ENCODE measurements around the gene TEAD1.

TEAD1 gene

GRCh38 chr11:12962306-12962705 is 288.1 kb downstream of the TEAD1 start:
- DNase-seq: no peak

GRCh38 chr11:12963051-12963450 is 288.8 kb downstream of the TEAD1 start:
- no peak for DNase-seq

- DNase-seq: peak; percentile 59
Measured at GRCh38 chr11:12963792-12964536, 289.7 kb downstream of the TEAD1 start.

GRCh38 chr11:12964650-12965049 is 290.4 kb downstream of the TEAD1 start:
- no peak for DNase-seq

- DNase-seq: no peak
Measured at GRCh38 chr11:12966002-12966401, 291.8 kb downstream of the TEAD1 start.

- DNase-seq: no peak
Measured at GRCh38 chr11:12968101-12968500, 293.9 kb downstream of the TEAD1 start.

- DNase-seq: no peak
Measured at GRCh38 chr11:12968826-12969225, 294.6 kb downstream of the TEAD1 start.

- no peak for DNase-seq
Measured at GRCh38 chr11:12971955-12972354, 297.7 kb downstream of the TEAD1 start.

GRCh38 chr11:12973528-12974181 is 299.4 kb downstream of the TEAD1 start:
- DNase-seq: no peak

- no peak for DNase-seq
Measured at GRCh38 chr11:12975195-12975594, 301.0 kb downstream of the TEAD1 start.

GRCh38 chr11:12979928-12980689 is 305.9 kb downstream of the TEAD1 start:
- DNase-seq: peak; percentile 24

- DNase-seq: no peak
Measured at GRCh38 chr11:12981676-12982522, 307.7 kb downstream of the TEAD1 start.

GRCh38 chr11:12983336-12983735 is 309.1 kb downstream of the TEAD1 start:
- no peak for DNase-seq

GRCh38 chr11:12986194-12986898 is 312.1 kb downstream of the TEAD1 start:
- no peak for DNase-seq

- no peak for DNase-seq
Measured at GRCh38 chr11:12989428-12990161, 315.4 kb downstream of the TEAD1 start.

GRCh38 chr11:12990162-12990480 is 315.9 kb downstream of the TEAD1 start:
- DNase-seq: no peak

- no peak for DNase-seq
Measured at GRCh38 chr11:12991426-12991825, 317.2 kb downstream of the TEAD1 start.

GRCh38 chr11:12993626-12994025 is 319.4 kb downstream of the TEAD1 start:
- no peak for DNase-seq

Measured in NCI-H2227 treated with DMSO at 0.1 percent for 48 hours (cell line).